Central memory CD8-positive, alpha-beta T cell (primary cell): Measurements from ENCODE around the gene KCNK10.
A peak's percentile ranks its signal among the peaks of the same experiment; 100 is the strongest.

Experiments used
- ATAC-seq: fragments of 150-1000 bp; cut with Tn5 transposase; replicated peaks from 2 replicates; pipeline ENCODE4 v1.10.0; 2022; ENCODE audit warnings: mild to moderate bottlenecking, moderate FRiP score, moderate number of reproducible peaks; ENCODE audit not compliant: poor library complexity, severe bottlenecking; ENCODE audit errors: extremely low read depth
- DNase-seq, 2 donors: peaks; one replicate each; pipeline ENCODE4 v3.0.0; 2021; ENCODE audit warnings: low spot score in 2 of 2
- H3K27ac Mint-ChIP-seq: one replicate; pipeline ENCODE4 v1.8.0; 2022; ENCODE audit warnings: low read depth, mild to moderate bottlenecking, moderate library complexity, mixed read lengths
- H3K27me3 Mint-ChIP-seq: one replicate; pipeline ENCODE4 v1.8.0; 2022; ENCODE audit warnings: mixed read lengths
- H3K36me3 Mint-ChIP-seq: one replicate; pipeline ENCODE4 v1.8.0; 2022; ENCODE audit warnings: mild to moderate bottlenecking, moderate library complexity, mixed read lengths; ENCODE audit not compliant: insufficient read depth
- H3K4me1 Mint-ChIP-seq: one replicate; pipeline ENCODE4 v1.8.0; 2022; ENCODE audit warnings: mixed read lengths
- H3K4me3 Mint-ChIP-seq: one replicate; pipeline ENCODE4 v1.8.0; 2022; ENCODE audit warnings: mild to moderate bottlenecking, moderate library complexity, mixed read lengths
- H3K9me3 Mint-ChIP-seq: one replicate; pipeline ENCODE4 v1.8.0; 2022; ENCODE audit warnings: mixed read lengths

Gene KCNK10

GRCh38 chr14:88199882-88200281 lies 123.2 kb downstream of the KCNK10 start:
- Mint-ChIP-seq H3K36me3 (no peaks in the 10 kb centered on the region), H3K9me3 (no peaks in the 10 kb centered on the region), H3K27me3 (peaks cover 58% of the 10 kb centered on the region), H3K4me1 (no peaks in the 10 kb centered on the region), H3K4me3 (no peak overlapping the region), H3K27ac (no peak overlapping the region)
- DNase-seq (no peak), ATAC-seq (no peak)

- H3K36me3 Mint-ChIP-seq = peaks cover 1% of the 10 kb centered on the region
- no peaks in the 10 kb centered on the region for H3K9me3 Mint-ChIP-seq
- ATAC-seq (no peak), DNase-seq (no peak)
- no peaks in the 10 kb centered on the region for H3K4me1 Mint-ChIP-seq
- H3K4me3 Mint-ChIP-seq = no peak overlapping the region
- H3K27me3 Mint-ChIP-seq = peaks cover 58% of the 10 kb centered on the region
- no peak overlapping the region for H3K27ac Mint-ChIP-seq
These were observed 124.6 kb downstream of the KCNK10 start for GRCh38 chr14:88198446-88198845.

- DNase-seq = no peak
- H3K4me3 Mint-ChIP-seq = no peak overlapping the region
- H3K27me3 Mint-ChIP-seq = peaks cover 70% of the 10 kb centered on the region
- ATAC-seq = no peak
- no peak overlapping the region for H3K27ac Mint-ChIP-seq
- no peaks in the 10 kb centered on the region for H3K9me3 Mint-ChIP-seq
- peaks cover 1% of the 10 kb centered on the region for H3K36me3 Mint-ChIP-seq
- no peaks in the 10 kb centered on the region for H3K4me1 Mint-ChIP-seq
These were observed 126.1 kb downstream of the KCNK10 start for GRCh38 chr14:88196925-88197324.

GRCh38 chr14:88196116-88196890 lies 126.8 kb downstream of the KCNK10 start:
- Mint-ChIP-seq H3K36me3 (peaks cover 1% of the 10 kb centered on the region), H3K4me3 (no peak overlapping the region), H3K4me1 (no peaks in the 10 kb centered on the region), H3K9me3 (no peaks in the 10 kb centered on the region), H3K27ac (no peak overlapping the region), H3K27me3 (peaks cover 75% of the 10 kb centered on the region)
- DNase-seq (no peak), ATAC-seq (no peak)

GRCh38 chr14:88195676-88196075 lies 127.4 kb downstream of the KCNK10 start:
- no peak overlapping the region for H3K27ac Mint-ChIP-seq
- H3K4me1 Mint-ChIP-seq = no peaks in the 10 kb centered on the region
- peaks cover 1% of the 10 kb centered on the region for H3K36me3 Mint-ChIP-seq
- DNase-seq = no peak
- no peak for ATAC-seq
- no peak overlapping the region for H3K4me3 Mint-ChIP-seq
- H3K27me3 Mint-ChIP-seq = peaks cover 75% of the 10 kb centered on the region
- H3K9me3 Mint-ChIP-seq = no peaks in the 10 kb centered on the region

GRCh38 chr14:88194531-88194930 lies 128.5 kb downstream of the KCNK10 start:
- peaks cover 71% of the 10 kb centered on the region for H3K27me3 Mint-ChIP-seq
- no peaks in the 10 kb centered on the region for H3K9me3 Mint-ChIP-seq
- no peak overlapping the region for H3K4me3 Mint-ChIP-seq
- ATAC-seq = no peak
- H3K4me1 Mint-ChIP-seq = no peaks in the 10 kb centered on the region
- H3K27ac Mint-ChIP-seq = no peak overlapping the region
- DNase-seq = no peak
- peaks cover 1% of the 10 kb centered on the region for H3K36me3 Mint-ChIP-seq

GRCh38 chr14:88191605-88192004 lies 131.5 kb downstream of the KCNK10 start:
- ATAC-seq (no peak), DNase-seq (no peak)
- H3K9me3 Mint-ChIP-seq = no peaks in the 10 kb centered on the region
- H3K4me1 Mint-ChIP-seq = peaks cover 8% of the 10 kb centered on the region
- peaks cover 65% of the 10 kb centered on the region for H3K27me3 Mint-ChIP-seq
- H3K4me3 Mint-ChIP-seq = no peak overlapping the region
- no peak overlapping the region for H3K27ac Mint-ChIP-seq
- H3K36me3 Mint-ChIP-seq = peaks cover 1% of the 10 kb centered on the region

GRCh38 chr14:88189417-88190191 lies 133.5 kb downstream of the KCNK10 start:
- H3K27ac Mint-ChIP-seq = no peak overlapping the region
- H3K36me3 Mint-ChIP-seq = peaks cover 1% of the 10 kb centered on the region
- DNase-seq (peak; percentile 17 to 25), ATAC-seq (peak; percentile 60)
- H3K4me3 Mint-ChIP-seq = peak overlapping the region; percentile 58
- H3K9me3 Mint-ChIP-seq = no peaks in the 10 kb centered on the region
- H3K4me1 Mint-ChIP-seq = peaks cover 8% of the 10 kb centered on the region
- peaks cover 46% of the 10 kb centered on the region for H3K27me3 Mint-ChIP-seq

GRCh38 chr14:88188745-88189416 lies 134.2 kb downstream of the KCNK10 start:
- ATAC-seq = no peak
- no peak for DNase-seq
- peaks cover 39% of the 10 kb centered on the region for H3K27me3 Mint-ChIP-seq
- no peak overlapping the region for H3K27ac Mint-ChIP-seq
- peak overlapping the region; percentile 58 for H3K4me3 Mint-ChIP-seq
- no peaks in the 10 kb centered on the region for H3K9me3 Mint-ChIP-seq
- no peaks in the 10 kb centered on the region for H3K36me3 Mint-ChIP-seq
- peaks cover 8% of the 10 kb centered on the region for H3K4me1 Mint-ChIP-seq

- ATAC-seq (no peak), DNase-seq (no peak)
- Mint-ChIP-seq H3K27ac (no peak overlapping the region), H3K36me3 (no peaks in the 10 kb centered on the region), H3K4me3 (no peak overlapping the region), H3K4me1 (peaks cover 14% of the 10 kb centered on the region), H3K9me3 (no peaks in the 10 kb centered on the region), H3K27me3 (peaks cover 14% of the 10 kb centered on the region)
These were observed 137.2 kb downstream of the KCNK10 start for GRCh38 chr14:88185843-88186242.

- Mint-ChIP-seq H3K4me3 (no peak overlapping the region), H3K4me1 (peaks cover 15% of the 10 kb centered on the region), H3K9me3 (no peaks in the 10 kb centered on the region), H3K36me3 (no peaks in the 10 kb centered on the region), H3K27me3 (peaks cover 14% of the 10 kb centered on the region), H3K27ac (no peak overlapping the region)
- no peak for DNase-seq
- no peak for ATAC-seq
These were observed 138.1 kb downstream of the KCNK10 start for GRCh38 chr14:88184956-88185355.

- H3K27ac Mint-ChIP-seq = no peak overlapping the region
- H3K4me1 Mint-ChIP-seq = peaks cover 7% of the 10 kb centered on the region
- H3K27me3 Mint-ChIP-seq = no peaks in the 10 kb centered on the region
- H3K9me3 Mint-ChIP-seq = no peaks in the 10 kb centered on the region
- no peak for DNase-seq
- H3K4me3 Mint-ChIP-seq = no peak overlapping the region
- ATAC-seq = no peak
- no peaks in the 10 kb centered on the region for H3K36me3 Mint-ChIP-seq
These were observed 142.0 kb downstream of the KCNK10 start for GRCh38 chr14:88181072-88181471.
